B cell (primary cell): ENCODE data around the gene NTN1. TPM values are rescaled to one million over a fixed set of nuclear protein-coding genes. Genes with fewer than 3 reads are reported as not detected.

Experiments used
- ATAC-seq: fragments of 200-7000 bp; cut with Tn5 transposase; one replicate; pipeline ENCODE4 v1.10.0; 2021; ENCODE audit warnings: low read depth, mild to moderate bottlenecking, moderate number of reproducible peaks, moderate library complexity
- CTCF ChIA-PET: fragments of 350-600 bp; sonication (Branson Sonifier 250); formaldehyde crosslinking; loops from one replicate; lab custom pipeline; 2021; ENCODE audit warnings: antibody characterized with exemption, inconsistent platforms; lab: Charles Lee
- POLR2A ChIA-PET: fragments of 350-600 bp; sonication (Branson Sonifier 250); formaldehyde crosslinking; loops from one replicate; lab custom pipeline; 2021; ENCODE audit warnings: antibody characterized with exemption; lab: Charles Lee
- DNase-seq: peaks from one replicate; pipeline ENCODE4 v3.0.0; 2013
- H2AFZ ChIP-seq: 2 replicates; pipeline ENCODE4 v1.6.1; 2012; ENCODE audit warnings: mild to moderate bottlenecking, low read depth, low read length; ENCODE audit not compliant: insufficient read depth, poor library complexity, severe bottlenecking
- H3K27ac ChIP-seq, 2 donors: 1 replicate in 1 of 2; 2 replicates in 1 of 2; pipeline ENCODE4 v1.5.1; 2012 to 2013; ENCODE audit warnings: low read length in 2 of 2, mild to moderate bottlenecking in 2 of 2, moderate library complexity in 1 of 2
- H3K27me3 ChIP-seq, 4 experiments: fragments of 200-600 bp in 1 of 4; sonication (generic) in 1 of 4; replicated peaks in 1 of 4; 1 replicate in 2 of 4; 2 replicates in 2 of 4; pipeline versions ENCODE4 v1.6.1 to v1.7.0; 2013 to 2016; ENCODE audit warnings: low read length in 3 of 4, mild to moderate bottlenecking in 2 of 4, mixed read lengths in 1 of 4, moderate library complexity in 1 of 4; ENCODE audit not compliant: insufficient read depth in 4 of 4, control insufficient read depth in 3 of 4; ENCODE audit errors: control extremely low read depth in 1 of 4
- H3K36me3 ChIP-seq, 2 experiments: replicated peaks in 1 of 2; 1 replicate in 1 of 2; 2 replicates in 1 of 2; pipeline versions ENCODE4 v1.6.1 to v1.7.1; 2013; ENCODE audit warnings: low read length in 1 of 2; ENCODE audit not compliant: insufficient read depth in 2 of 2, control insufficient read depth in 1 of 2; ENCODE audit errors: control extremely low read depth in 1 of 2, extremely low read depth in 1 of 2
- H3K4me1 ChIP-seq, 2 donors: fragments of 200-600 bp in 1 of 2; sonication (generic) in 1 of 2; 1 replicate in 1 of 2; 2 replicates in 1 of 2; pipeline versions ENCODE4 v1.5.1 to v1.6.1; 2013 to 2017; ENCODE audit warnings: low read length in 2 of 2; ENCODE audit not compliant: control insufficient read depth in 2 of 2, insufficient read depth in 2 of 2
- H3K4me2 ChIP-seq: replicated peaks from 2 replicates; pipeline ENCODE3; 2012; ENCODE audit warnings: mild to moderate bottlenecking, low read depth, low read length; ENCODE audit not compliant: poor library complexity, severe bottlenecking
- H3K4me3 ChIP-seq, 5 experiments: fragments of 200-600 bp in 1 of 5; sonication (generic) in 1 of 5; 1 replicate in 3 of 5; 2 replicates in 2 of 5; pipeline versions ENCODE4 v1.5.1 to v1.7.0; 2011 to 2016; ENCODE audit warnings: low read length in 4 of 5, mild to moderate bottlenecking in 4 of 5, low read depth in 2 of 5, control low read depth in 1 of 5, moderate library complexity in 1 of 5; ENCODE audit not compliant: insufficient read depth in 1 of 5; ENCODE audit errors: control extremely low read depth in 1 of 5, extremely low read depth in 1 of 5
- H3K79me2 ChIP-seq: fragments of 200-600 bp; sonication (generic); one replicate; pipeline ENCODE4 v1.6.0; 2016; ENCODE audit warnings: low read length; ENCODE audit not compliant: control insufficient read depth, insufficient read depth
- H3K9ac ChIP-seq: fragments of 200-600 bp; sonication (generic); 2 replicates; pipeline ENCODE4 v1.6.1; 2017; ENCODE audit warnings: mild to moderate bottlenecking, low read length, moderate library complexity
- H3K9me3 ChIP-seq, 3 donors: one replicate each; pipeline versions ENCODE4 v1.6.1 to v1.7.1; 2013; ENCODE audit warnings: low read length in 2 of 3; ENCODE audit not compliant: control insufficient read depth in 2 of 3, insufficient read depth in 1 of 3; ENCODE audit errors: control extremely low read depth in 1 of 3
- H4K20me1 ChIP-seq: 2 replicates; pipeline ENCODE4 v1.6.0; 2012; ENCODE audit warnings: mild to moderate bottlenecking, low read length; ENCODE audit not compliant: insufficient read depth, control insufficient read depth, poor library complexity, severe bottlenecking
- H3K27ac Mint-ChIP-seq: one replicate; pipeline ENCODE4 v1.8.0; 2021; ENCODE audit warnings: mixed read lengths
- H3K27me3 Mint-ChIP-seq: one replicate; pipeline ENCODE4 v1.8.0; 2021; ENCODE audit warnings: mixed read lengths
- H3K4me1 Mint-ChIP-seq: one replicate; pipeline ENCODE4 v1.8.0; 2021; ENCODE audit warnings: mixed read lengths
- H3K4me3 Mint-ChIP-seq: one replicate; pipeline ENCODE4 v1.8.0; 2021; ENCODE audit warnings: mixed read lengths
- H3K9me3 Mint-ChIP-seq: one replicate; pipeline ENCODE4 v1.8.0; 2022; ENCODE audit warnings: mixed read lengths; ENCODE audit not compliant: insufficient read depth
- CTCF ChIP-seq: fragments of 200-600 bp; IDR thresholded peaks from one replicate; pipeline ENCODE4 v1.8.0; 2022; ENCODE audit warnings: antibody characterized with exemption, mild to moderate bottlenecking
- EZH2 ChIP-seq: IDR thresholded peaks from 2 replicates; pipeline ENCODE4 v1.6.1; 2012; ENCODE audit warnings: borderline replicate concordance, low read depth, mild to moderate bottlenecking, moderate library complexity, low read length; ENCODE audit not compliant: insufficient read depth, poor library complexity, severe bottlenecking
- WGBS: methylation state at CpG from one replicate; pipeline ENCODE4 v1.1.5; 2013; ENCODE audit warnings: missing lambda C conversion rate; ENCODE audit not compliant: insufficient coverage; 5-methylcytosine and 5-hydroxymethylcytosine counted together
- intact Hi-C: fragments of 100-400 bp; cut with micrococcal nuclease; formaldehyde crosslinking; loops from one replicate; pipeline ENCODE4 v1.10.0; 2022
- polyA plus RNA-seq: library from polyadenylated mRNA; depleted of rRNA; stranded (reverse); fragments of >200 nt; gene quantifications from 2 replicates; pipeline ENCODE4 v1.2.3, GENCODE V29; 2012
- total RNA-seq, 2 donors: library from RNA; stranded (reverse); fragments of 120-200 nt in 1 of 2; gene quantifications; 1 replicate in 1 of 2; 2 replicates in 1 of 2; pipeline versions ENCODE4 v1.2.3 to v1.2.4, GENCODE V29; 2013 to 2022

Gene NTN1
- total and polyA plus RNA-seq, 2 donors (not counting 1 experiment from before 2014, with no cell fraction given), result 0.10 to 0.25 TPM

GRCh38 chr17:9020824-9021157, 519 bp upstream of the NTN1 start:
- H3K4me1 ChIP-seq, result peaks cover 26 to 27% of the 10 kb centered on the region in 2 donors

More at GRCh38 chr17:9020824-9021157, 519 bp upstream of the NTN1 start:
- Histone ChIP-seq H2AFZ (peak overlapping the region; percentile 59), H3K36me3 (no peaks in the 10 kb centered on the region), H3K27me3 (peaks cover 1 to 49% (median 33%) of the 10 kb centered on the region in 4 experiments), H3K27ac (no peak overlapping the region), H3K4me3 (peak overlapping the region; percentile 35 to 69 (median 63)), H3K4me2 (peak overlapping the region; percentile 84), H3K9me3 (peaks cover 0 to 12% (median 0%) of the 10 kb centered on the region in 3 donors), H3K79me2 (no peaks in the 10 kb centered on the region), H3K9ac (peak overlapping the region; percentile 67), H4K20me1 (peaks cover 5% of the 10 kb centered on the region)
- CTCF ChIA-PET, result interaction anchor here (1.3 kb wide), 1 partner anchor 23 kb away, joined by 5 read pairs; no protein-coding TSS in a partner anchor
- intact Hi-C loops, result loop anchor here (2.0 kb wide), 1 partner anchor 18 kb away; no protein-coding TSS in a partner anchor
- peaks cover 24% of the 10 kb centered on the region for H3K27me3 Mint-ChIP-seq
- no peaks in the 10 kb centered on the region for H3K9me3 Mint-ChIP-seq
- ATAC-seq, result no peak
- peak overlapping the region; percentile 87 for H3K4me3 Mint-ChIP-seq
- 0% methylated on average over 21 of the region's 25 CpGs for WGBS
- POLR2A ChIA-PET, result interaction anchor here (0.7 kb wide), 1 partner anchor 18 kb away, joined by 3 read pairs; no protein-coding TSS in a partner anchor
- no peak for TF ChIP-seq CTCF
- TF ChIP-seq EZH2, result no peak
- no peak for DNase-seq
- H3K4me1 Mint-ChIP-seq, result peaks cover 26% of the 10 kb centered on the region
- H3K27ac Mint-ChIP-seq, result peak overlapping the region; percentile 39
